ENCODE results near the gene ARID5A.

ARID5A gene

GRCh38 chr2:96507957-96508520, 28.5 kb upstream of the ARID5A start:
- peak; percentile 23 to 62 for DNase-seq

DNA sequence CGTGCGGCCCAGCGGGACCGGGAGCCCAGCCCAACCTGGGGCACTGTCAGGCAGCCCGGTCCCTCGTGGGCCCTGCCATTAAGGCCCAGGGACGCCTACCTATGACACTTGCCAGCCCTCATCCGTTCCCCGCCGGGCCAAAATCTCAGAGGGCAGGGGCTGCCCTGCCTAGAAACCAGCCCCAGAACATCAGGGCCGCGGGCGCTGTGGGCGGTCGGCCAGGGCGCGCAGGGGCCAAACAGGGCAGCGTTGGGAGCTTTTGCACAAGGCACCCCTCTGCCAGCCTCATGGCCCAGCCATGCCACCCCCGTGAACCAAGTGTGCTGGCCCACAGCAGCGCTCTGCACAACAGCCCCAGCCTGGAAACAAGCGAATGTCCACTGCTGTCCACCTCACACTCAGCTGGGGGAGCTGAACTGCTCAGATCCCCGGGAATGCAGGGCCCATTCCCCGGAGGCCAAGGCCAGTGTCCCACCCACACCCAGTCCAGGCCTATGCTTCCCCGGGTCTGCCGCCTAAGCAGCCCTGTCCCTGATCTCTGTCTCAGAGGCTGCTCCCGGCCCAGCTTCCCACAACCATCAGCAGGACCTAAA, 27.9 kb upstream of the ARID5A start:
- no peak for DNase-seq

DNA sequence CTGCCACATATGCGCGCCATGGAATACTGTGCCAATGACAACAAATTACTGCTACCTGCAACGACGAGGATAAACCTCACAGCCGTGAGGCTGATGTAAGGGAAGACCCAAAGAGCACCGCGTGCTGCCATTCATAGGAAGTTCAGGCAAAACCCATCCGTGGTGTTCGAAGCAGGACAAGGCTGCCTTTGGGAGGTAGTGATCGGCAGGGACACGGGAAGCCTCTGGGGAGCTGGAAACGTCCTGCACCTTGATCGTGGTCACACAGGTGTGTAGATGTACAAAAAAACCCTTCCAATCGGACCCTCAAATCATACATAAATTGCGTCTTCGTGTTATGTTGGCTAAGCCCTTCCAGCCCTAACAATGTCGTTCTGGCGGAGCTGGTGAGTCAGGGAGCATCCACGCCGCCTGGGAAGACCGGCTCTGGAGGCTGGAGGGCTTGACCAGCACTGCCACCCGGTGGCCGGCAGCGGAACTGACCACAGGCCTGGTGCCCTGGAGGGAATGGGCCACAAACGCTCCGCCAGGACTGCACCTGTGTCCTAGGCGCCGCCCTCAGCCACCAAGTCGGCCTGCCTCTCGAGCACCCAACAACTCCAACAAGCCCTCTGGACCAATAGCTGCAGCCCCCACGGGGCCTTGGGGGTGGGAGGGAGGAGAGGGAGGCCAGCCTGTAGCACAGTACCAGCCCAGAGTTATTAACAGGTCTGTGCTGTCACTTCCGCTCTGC, 27.3 kb upstream of the ARID5A start:
- peak; percentile 50 to 78 for DNase-seq

- no peak for DNase-seq
These were observed 26.7 kb upstream of the ARID5A start for GRCh38 chr2:96509847-96510230.

GRCh38 chr2:96510931-96511595, 25.5 kb upstream of the ARID5A start:
- DNase-seq, result no peak

DNA sequence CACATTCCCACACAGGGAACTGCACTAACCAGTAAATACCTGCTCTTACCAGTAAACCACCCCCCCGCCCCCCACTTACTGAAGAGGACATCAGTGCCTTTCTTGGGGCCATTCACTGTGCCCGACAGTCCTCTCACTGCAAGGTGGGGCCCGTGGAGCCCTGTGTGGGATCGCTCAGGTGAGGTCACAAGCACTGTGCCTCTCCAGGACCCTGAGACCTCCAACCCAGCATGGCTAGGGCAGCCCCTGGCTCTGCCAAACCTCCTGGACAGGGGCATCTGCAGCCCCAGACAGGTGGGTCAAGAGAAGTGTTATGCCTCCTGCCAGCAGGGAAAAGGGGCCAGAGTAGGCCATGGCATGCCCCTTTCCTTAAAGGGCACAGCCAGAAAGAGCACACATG, 24.7 kb upstream of the ARID5A start:
- DNase-seq, result no peak

GRCh38 chr2:96512341-96512740, 24.2 kb upstream of the ARID5A start:
- DNase-seq, result no peak

GRCh38 chr2:96514521-96514920, 22.0 kb upstream of the ARID5A start:
- no peak for DNase-seq

- DNase-seq, result no peak
These were observed 19.5 kb upstream of the ARID5A start for GRCh38 chr2:96517079-96517478.

- DNase-seq, result no peak
These were observed 16.3 kb upstream of the ARID5A start for GRCh38 chr2:96520231-96520630.

DNA sequence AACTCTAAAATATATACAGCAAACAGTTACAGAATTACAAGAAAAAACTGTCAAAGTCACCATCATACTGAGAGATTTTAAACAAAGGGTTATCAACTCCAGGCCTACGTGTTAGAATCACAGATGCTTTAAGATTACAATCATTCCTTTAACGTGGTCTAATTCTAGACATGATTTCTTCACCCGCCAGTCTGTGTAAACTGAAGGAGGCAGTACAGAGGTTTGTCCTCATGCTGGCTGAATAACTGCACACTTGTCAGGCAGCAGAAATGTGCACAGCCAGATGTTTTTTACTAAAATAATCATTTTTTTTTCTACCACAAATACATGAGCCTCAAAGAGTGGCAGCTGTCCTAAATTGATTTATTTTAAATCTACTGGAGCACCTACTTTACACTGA, 15.9 kb upstream of the ARID5A start:
- no peak for DNase-seq

DNA sequence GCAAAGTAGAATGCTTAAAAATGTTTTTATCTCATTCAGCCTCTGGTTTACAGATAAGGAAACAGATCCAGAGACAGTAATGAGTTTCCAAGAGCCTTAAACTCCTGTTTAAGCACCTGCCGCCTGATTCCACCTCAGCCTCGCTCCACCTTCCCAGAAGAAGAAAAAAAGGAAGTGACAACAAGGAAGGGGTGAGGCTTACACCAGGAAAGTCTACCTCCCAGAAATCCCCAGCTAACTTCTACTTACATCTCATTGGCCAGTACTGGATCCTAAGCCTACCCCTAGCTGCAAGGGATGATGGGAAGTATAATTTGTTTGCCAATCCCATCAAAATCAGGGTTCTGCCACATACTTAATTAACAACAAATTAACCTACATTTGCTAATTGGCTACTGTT, 15.3 kb upstream of the ARID5A start:
- DNase-seq, result no peak

- DNase-seq, result no peak
These were observed 14.0 kb upstream of the ARID5A start for GRCh38 chr2:96522304-96523203.

- DNase-seq, result no peak
These were observed 12.7 kb upstream of the ARID5A start for GRCh38 chr2:96523659-96524481.

- DNase-seq, result no peak
These were observed 11.9 kb upstream of the ARID5A start for GRCh38 chr2:96524482-96525210.

- no peak for DNase-seq
These were observed 11.4 kb upstream of the ARID5A start for GRCh38 chr2:96525211-96525507.

- DNase-seq, result no peak
These were observed 10.4 kb upstream of the ARID5A start for GRCh38 chr2:96526101-96526591.

DNA sequence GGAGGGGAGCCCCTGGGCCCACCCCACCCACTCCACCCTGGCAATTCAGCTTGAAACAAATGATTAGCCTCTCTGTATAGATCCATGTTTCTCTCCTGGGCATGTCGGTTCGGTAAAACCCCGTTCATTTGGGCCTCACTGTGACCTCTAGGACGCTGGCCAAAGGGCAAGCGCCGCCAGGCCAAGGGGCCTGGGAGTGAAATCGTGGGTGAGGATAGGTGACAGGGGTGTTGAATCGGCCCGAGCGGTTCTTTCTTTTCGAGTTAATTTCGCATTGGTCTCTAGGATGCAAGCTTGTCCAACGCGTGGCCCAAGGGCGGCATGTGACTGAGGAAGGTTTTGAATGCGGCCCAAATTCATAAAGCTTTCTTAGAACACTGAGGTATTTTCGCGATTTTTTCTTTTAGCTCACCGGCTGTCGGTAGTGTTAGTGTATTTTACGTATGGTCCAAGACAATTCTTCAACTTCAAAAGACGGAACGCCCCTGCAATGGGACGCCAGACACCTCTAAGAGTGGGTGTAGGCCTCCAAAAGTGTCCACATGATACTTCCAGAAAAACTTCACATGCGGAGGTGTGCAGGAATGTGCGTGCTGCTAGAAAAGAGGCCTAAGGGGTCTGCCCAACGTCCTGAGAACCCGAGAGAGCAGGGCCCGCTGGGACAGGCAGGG, 9.8 kb upstream of the ARID5A start:
- no peak for DNase-seq

DNA sequence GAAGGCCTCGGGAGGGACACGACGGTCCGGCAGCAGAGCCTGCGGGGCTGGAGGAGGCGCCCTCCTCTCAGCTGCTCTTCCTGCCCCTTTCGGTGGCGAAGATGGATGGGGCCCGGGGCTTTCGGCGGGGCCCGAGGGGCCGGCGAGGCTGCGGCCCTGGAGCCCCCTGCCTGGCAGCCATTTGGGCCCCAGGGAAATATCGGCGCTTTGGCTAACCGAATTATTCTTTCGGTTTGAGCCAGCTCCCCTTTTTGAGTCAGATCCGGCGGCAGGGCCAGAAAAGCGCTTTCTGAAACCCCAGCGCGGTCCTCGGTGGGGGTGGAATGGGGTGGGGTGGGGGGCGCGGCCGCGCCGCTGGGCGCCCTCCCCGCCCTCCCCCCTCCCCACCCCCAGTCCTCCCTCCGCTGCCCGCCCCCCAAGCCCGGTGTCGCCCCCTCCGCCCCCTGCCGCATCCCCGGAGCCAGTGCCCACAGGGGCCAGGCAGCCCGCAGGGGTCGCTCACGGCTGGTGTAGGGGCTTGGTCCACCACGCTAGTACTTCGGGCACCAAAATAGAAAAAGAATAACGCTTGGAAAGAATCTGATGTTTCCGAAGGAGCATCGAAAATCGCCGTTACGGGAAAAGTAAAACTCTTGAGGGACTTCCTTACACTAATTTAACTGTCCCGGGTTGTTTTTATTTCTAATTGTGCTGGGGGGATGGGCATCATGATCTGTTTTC, 9.1 kb upstream of the ARID5A start:
- peak in 1 of 2 experiments; percentile 46 for DNase-seq
